Testis (tissue), 2 donors: Measurements from ENCODE around the gene RNF217.

ENCODE experiments used
- POLR2A ChIP-seq: fragments of 450-650 bp; IDR thresholded peaks from one replicate; pipeline ENCODE4 v1.6.1; 2017; ENCODE audit warnings: antibody characterized with exemption, mild to moderate bottlenecking, moderate library complexity
- TF ChIP-seq, protein P1 (sequence below), 3 experiments: fragments of 450-650 bp in 2 of 3; fragments of 200-600 bp in 1 of 3; sonication (generic) in 1 of 3; IDR thresholded peaks; one replicate each; pipeline ENCODE4 v1.5.1; 2016 to 2019; ENCODE audit warnings: antibody characterized with exemption in 3 of 3, mild to moderate bottlenecking in 2 of 3, moderate library complexity in 1 of 3

DNA sequence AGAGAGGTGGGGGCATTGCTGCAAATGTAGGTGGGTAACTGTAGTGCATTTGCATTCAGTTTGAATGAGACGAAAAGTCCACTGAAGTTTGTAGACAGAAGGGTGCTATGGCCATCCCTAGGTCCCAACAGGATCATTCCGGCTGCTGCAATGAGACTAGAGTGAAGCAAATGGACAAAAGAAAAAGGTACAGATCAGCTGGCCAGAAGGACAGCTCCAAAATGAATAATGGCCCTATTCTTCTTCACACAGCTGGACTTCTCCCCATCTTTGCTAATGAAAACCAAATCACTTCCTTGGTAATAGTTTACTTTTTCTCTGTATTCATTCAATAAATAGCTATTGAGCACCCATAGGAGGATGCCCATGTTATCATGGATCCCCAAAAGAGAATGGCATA lies 134.9 kb downstream of the RNF217 start:
- TF ChIP-seq, protein P1, sequence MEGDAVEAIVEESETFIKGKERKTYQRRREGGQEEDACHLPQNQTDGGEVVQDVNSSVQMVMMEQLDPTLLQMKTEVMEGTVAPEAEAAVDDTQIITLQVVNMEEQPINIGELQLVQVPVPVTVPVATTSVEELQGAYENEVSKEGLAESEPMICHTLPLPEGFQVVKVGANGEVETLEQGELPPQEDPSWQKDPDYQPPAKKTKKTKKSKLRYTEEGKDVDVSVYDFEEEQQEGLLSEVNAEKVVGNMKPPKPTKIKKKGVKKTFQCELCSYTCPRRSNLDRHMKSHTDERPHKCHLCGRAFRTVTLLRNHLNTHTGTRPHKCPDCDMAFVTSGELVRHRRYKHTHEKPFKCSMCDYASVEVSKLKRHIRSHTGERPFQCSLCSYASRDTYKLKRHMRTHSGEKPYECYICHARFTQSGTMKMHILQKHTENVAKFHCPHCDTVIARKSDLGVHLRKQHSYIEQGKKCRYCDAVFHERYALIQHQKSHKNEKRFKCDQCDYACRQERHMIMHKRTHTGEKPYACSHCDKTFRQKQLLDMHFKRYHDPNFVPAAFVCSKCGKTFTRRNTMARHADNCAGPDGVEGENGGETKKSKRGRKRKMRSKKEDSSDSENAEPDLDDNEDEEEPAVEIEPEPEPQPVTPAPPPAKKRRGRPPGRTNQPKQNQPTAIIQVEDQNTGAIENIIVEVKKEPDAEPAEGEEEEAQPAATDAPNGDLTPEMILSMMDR (IDR thresholded peaks at IDR 0.05) = no peak
- no peak for TF ChIP-seq POLR2A
